ENCODE measurements around the gene LDB2.
A peak's percentile ranks its signal among the peaks of the same experiment; 100 is the strongest.

The LDB2 gene

GRCh38 chr4:16758255-16758654 is 140.2 kb downstream of the LDB2 start:
- Histone ChIP-seq H3K79me2 (ENCODE audit: low read length) (no peaks in the 10 kb centered on the region), H4K20me1 (ENCODE audit: insufficient read depth, low read length) (no peaks in the 10 kb centered on the region), H3K27ac (ENCODE audit: low read length) (no peak overlapping the region), H3K9me3 (replicated peaks; ENCODE audit: insufficient read depth, low read length) (no peaks in the 10 kb centered on the region), H2AFZ (ENCODE audit: low read length) (no peak overlapping the region), H3K4me3 (ENCODE audit: low read length) (no peak overlapping the region), H3K4me2 (ENCODE audit: low read depth, low read length) (no peak overlapping the region), H3K4me1 (ENCODE audit: low read length) (no peaks in the 10 kb centered on the region), H3K9me2 (replicated peaks; ENCODE audit: insufficient read depth, low read length) (no peaks in the 10 kb centered on the region), H3F3A (ENCODE audit: insufficient read depth, low read length) (no peaks in the 10 kb centered on the region), H3K36me3 (replicated peaks; ENCODE audit: insufficient read depth, low read length) (no peaks in the 10 kb centered on the region), H3K27me3 (replicated peaks; ENCODE audit: insufficient read depth, low read length) (no peaks in the 10 kb centered on the region), H3K9ac (ENCODE audit: low read length) (no peak overlapping the region)
- TF ChIP-seq EZH2phosphoT487 (IDR thresholded peaks at IDR 0.05; ENCODE audit: low read length) (no peak), EZH2 (optimal IDR thresholded peaks at IDR 0.05; ENCODE audit: low read depth, low read length) (no peak), CTCF (IDR thresholded peaks at IDR 0.05; ENCODE audit: low read length) (no peak)
- no peak for DNase-seq

GRCh38 chr4:16757080-16757521 is 141.3 kb downstream of the LDB2 start:
- no peaks in the 10 kb centered on the region for H4K20me1 ChIP-seq (ENCODE audit: insufficient read depth, low read length)

GRCh38 chr4:16754104-16754503 is 144.3 kb downstream of the LDB2 start:
- H4K20me1 ChIP-seq (ENCODE audit: insufficient read depth, low read length): no peaks in the 10 kb centered on the region
- H3K9ac ChIP-seq (ENCODE audit: low read length): no peak overlapping the region
- H3K36me3 ChIP-seq (replicated peaks; ENCODE audit: insufficient read depth, low read length): no peaks in the 10 kb centered on the region
- no peaks in the 10 kb centered on the region for H3K4me1 ChIP-seq (ENCODE audit: low read length)
- H3K4me2 ChIP-seq (ENCODE audit: low read depth, low read length): no peak overlapping the region
- no peak overlapping the region for H2AFZ ChIP-seq (ENCODE audit: low read length)
- DNase-seq: no peak
- no peaks in the 10 kb centered on the region for H3K27me3 ChIP-seq (replicated peaks; ENCODE audit: insufficient read depth, low read length)
- H3K27ac ChIP-seq (ENCODE audit: low read length): no peak overlapping the region
- H3K9me3 ChIP-seq (replicated peaks; ENCODE audit: insufficient read depth, low read length): no peaks in the 10 kb centered on the region
- H3K79me2 ChIP-seq (ENCODE audit: low read length): no peaks in the 10 kb centered on the region
- H3K9me2 ChIP-seq (replicated peaks; ENCODE audit: insufficient read depth, low read length): no peaks in the 10 kb centered on the region
- no peak overlapping the region for H3K4me3 ChIP-seq (ENCODE audit: low read length)
- no peak for TF ChIP-seq EZH2 (optimal IDR thresholded peaks at IDR 0.05; ENCODE audit: low read depth, low read length)
- TF ChIP-seq CTCF (IDR thresholded peaks at IDR 0.05; ENCODE audit: low read length): no peak
- no peak for TF ChIP-seq EZH2phosphoT487 (IDR thresholded peaks at IDR 0.05; ENCODE audit: low read length)
- H3F3A ChIP-seq (ENCODE audit: insufficient read depth, low read length): no peaks in the 10 kb centered on the region

More at GRCh38 chr4:16757080-16757521, 141.3 kb downstream of the LDB2 start:
- Histone ChIP-seq H2AFZ (ENCODE audit: low read length) (no peak overlapping the region), H3F3A (ENCODE audit: insufficient read depth, low read length) (no peaks in the 10 kb centered on the region), H3K27me3 (replicated peaks; ENCODE audit: insufficient read depth, low read length) (no peaks in the 10 kb centered on the region), H3K4me3 (ENCODE audit: low read length) (no peak overlapping the region), H3K9ac (ENCODE audit: low read length) (no peak overlapping the region), H3K9me2 (replicated peaks; ENCODE audit: insufficient read depth, low read length) (no peaks in the 10 kb centered on the region), H3K4me2 (ENCODE audit: low read depth, low read length) (no peak overlapping the region), H3K9me3 (replicated peaks; ENCODE audit: insufficient read depth, low read length) (no peaks in the 10 kb centered on the region), H3K4me1 (ENCODE audit: low read length) (no peaks in the 10 kb centered on the region), H3K27ac (ENCODE audit: low read length) (no peak overlapping the region), H3K79me2 (ENCODE audit: low read length) (no peaks in the 10 kb centered on the region), H3K36me3 (replicated peaks; ENCODE audit: insufficient read depth, low read length) (no peaks in the 10 kb centered on the region)
- TF ChIP-seq EZH2 (optimal IDR thresholded peaks at IDR 0.05; ENCODE audit: low read depth, low read length): no peak
- no peak for DNase-seq

- H3K9me2 ChIP-seq (replicated peaks; ENCODE audit: insufficient read depth, low read length): no peaks in the 10 kb centered on the region
- H3K4me2 ChIP-seq (ENCODE audit: low read depth, low read length): no peak overlapping the region
- H3K4me1 ChIP-seq (ENCODE audit: low read length): no peaks in the 10 kb centered on the region
- H3K79me2 ChIP-seq (ENCODE audit: low read length): no peaks in the 10 kb centered on the region
- no peak for DNase-seq
- TF ChIP-seq CTCF (IDR thresholded peaks at IDR 0.05; ENCODE audit: low read length) (peak; percentile 7; the same call in 1 of the 2 replicates), EZH2phosphoT487 (IDR thresholded peaks at IDR 0.05; ENCODE audit: low read length) (no peak)
- no peaks in the 10 kb centered on the region for H4K20me1 ChIP-seq (ENCODE audit: insufficient read depth, low read length)
- no peak overlapping the region for H3K27ac ChIP-seq (ENCODE audit: low read length)
- H3K27me3 ChIP-seq (replicated peaks; ENCODE audit: insufficient read depth, low read length): no peaks in the 10 kb centered on the region
- no peak overlapping the region for H3K9ac ChIP-seq (ENCODE audit: low read length)
- H3K36me3 ChIP-seq (replicated peaks; ENCODE audit: insufficient read depth, low read length): no peaks in the 10 kb centered on the region
- no peaks in the 10 kb centered on the region for H3F3A ChIP-seq (ENCODE audit: insufficient read depth, low read length)
- no peak overlapping the region for H2AFZ ChIP-seq (ENCODE audit: low read length)
- H3K9me3 ChIP-seq (replicated peaks; ENCODE audit: insufficient read depth, low read length): no peaks in the 10 kb centered on the region
- H3K4me3 ChIP-seq (ENCODE audit: low read length): no peak overlapping the region
Measured at GRCh38 chr4:16752150-16752549, 146.3 kb downstream of the LDB2 start.

Measured in MM.1S (cell line).